EH (cell line): ENCODE data around the gene RABL3.
"Not testable (repeated sequence)": the region's sequence is repeated elsewhere in the genome, so short reads cannot be mapped to it uniquely, and the experiment has no call there.

Experiments
- DNase-seq: peaks from one replicate; pipeline ENCODE4 v3.0.0-alpha.2; 2015; ENCODE audit warnings: low read depth

The RABL3 gene

GRCh38 chr3:120645083-120645845, 97.1 kb downstream of the RABL3 start:
- peak; percentile 55 for DNase-seq

GRCh38 chr3:120642368-120642948, 99.9 kb downstream of the RABL3 start:
- DNase-seq = peak; percentile 68

DNA sequence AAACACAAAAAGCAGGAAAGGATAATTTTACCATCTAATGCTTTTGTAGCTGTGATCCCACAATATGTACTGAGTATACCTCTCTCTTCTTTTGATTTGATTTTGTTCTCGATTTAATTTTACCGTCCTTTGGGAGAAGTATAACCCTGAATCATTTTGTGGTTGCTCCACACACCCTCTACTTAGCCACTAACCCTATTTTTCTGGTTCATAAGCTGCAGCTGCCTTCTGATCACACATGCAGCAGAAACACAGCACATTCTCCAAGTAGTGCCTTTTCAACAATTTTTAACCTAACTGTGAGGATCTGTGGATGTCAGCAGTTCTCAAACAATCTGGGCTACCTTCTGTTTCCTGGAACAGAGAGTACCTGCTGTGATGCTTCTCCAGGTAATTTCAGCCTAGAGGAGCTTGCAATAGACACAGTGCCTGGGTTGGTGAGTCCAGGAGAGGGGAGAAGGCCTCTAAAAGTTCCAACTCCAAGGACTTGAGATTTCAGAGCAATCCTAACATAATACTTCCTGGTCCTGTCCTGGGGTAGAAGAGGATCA, 100.5 kb downstream of the RABL3 start:
- no peak for DNase-seq

GRCh38 chr3:120640231-120640630, 102.1 kb downstream of the RABL3 start:
- no peak for DNase-seq

GRCh38 chr3:120638820-120639219, 103.5 kb downstream of the RABL3 start:
- not testable (repeated sequence) for DNase-seq

DNA sequence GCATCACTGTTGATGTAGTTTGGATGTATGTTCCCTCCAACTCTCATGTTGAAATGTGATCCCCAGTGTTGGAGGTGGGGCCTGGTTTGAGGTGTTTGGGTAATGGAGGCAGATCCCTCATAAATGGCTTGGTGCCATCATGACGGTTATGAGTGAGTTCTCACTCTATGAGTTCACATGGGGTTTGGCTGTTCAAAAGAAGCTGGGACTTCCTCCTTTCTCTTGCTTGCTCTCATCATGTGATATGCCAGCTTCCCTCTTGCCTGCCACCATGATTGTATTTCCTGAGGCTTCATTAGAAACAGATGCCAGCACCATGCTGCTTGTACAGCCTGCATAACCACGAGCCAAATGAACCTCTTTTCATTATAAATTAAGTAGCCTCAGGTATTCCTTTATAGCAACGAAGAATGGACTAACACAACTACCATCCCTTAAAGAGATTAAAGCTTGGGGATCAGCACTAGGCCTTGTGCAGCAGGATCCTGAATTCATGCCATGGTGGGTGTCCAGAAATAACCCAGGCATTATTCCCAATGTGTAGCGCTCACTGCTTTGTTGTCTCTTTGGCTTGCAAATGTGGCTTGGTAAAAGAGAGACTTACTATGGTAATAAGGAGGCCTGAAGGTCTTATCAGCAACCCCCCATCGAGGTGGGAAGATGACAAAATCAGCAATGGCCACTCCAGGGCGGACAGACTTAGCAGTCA, 104.3 kb downstream of the RABL3 start:
- DNase-seq = no peak

DNA sequence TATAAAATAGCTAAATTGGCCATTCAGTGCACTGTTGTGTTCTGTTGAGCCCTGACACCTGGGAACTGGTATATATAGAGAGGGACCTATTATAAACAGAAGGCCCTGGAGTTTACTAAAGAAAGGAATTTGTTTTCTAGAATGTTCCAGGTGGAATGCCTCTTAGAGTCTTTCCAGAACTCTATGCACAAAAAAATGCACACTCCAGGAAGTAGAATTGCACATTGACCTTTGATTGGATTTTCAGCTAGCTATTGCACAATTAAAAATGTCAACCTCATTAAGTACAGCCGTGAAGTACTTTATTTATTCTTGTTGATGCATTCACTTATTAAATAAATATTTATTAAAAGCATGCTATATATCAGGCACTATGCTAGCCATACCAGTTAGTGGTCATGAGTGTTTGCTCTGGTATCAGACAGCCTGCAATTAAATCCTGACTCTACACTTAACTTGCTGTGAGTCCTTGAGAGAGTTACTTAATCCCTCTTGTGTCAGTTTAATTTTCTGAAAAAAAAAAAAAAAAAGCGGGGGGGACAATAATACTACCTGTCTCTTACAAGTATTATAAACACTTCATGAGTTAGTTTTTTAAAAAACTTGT, 105.4 kb downstream of the RABL3 start:
- no peak for DNase-seq
